A673 (cell line): ENCODE measurements around the gene PEDS1.

Source experiments
- EZH2 ChIP-seq: fragments of 200-600 bp; sonication (generic); IDR thresholded peaks from 2 replicates; pipeline ENCODE4 v1.6.1; 2017; ENCODE audit warnings: borderline replicate concordance, low read depth, mild to moderate bottlenecking, mixed read lengths, antibody characterized with exemption, low read length; ENCODE audit not compliant: poor library complexity, severe bottlenecking
- TF ChIP-seq, protein P1 (sequence below): fragments of 300-800, 200-600 bp; sonication (generic); conservative IDR thresholded peaks from 2 replicates; pipeline ENCODE4 v1.5.1; 2017; ENCODE audit warnings: low read depth, mild to moderate bottlenecking, antibody characterized with exemption, low read length, moderate library complexity, mixed read lengths

DNA sequence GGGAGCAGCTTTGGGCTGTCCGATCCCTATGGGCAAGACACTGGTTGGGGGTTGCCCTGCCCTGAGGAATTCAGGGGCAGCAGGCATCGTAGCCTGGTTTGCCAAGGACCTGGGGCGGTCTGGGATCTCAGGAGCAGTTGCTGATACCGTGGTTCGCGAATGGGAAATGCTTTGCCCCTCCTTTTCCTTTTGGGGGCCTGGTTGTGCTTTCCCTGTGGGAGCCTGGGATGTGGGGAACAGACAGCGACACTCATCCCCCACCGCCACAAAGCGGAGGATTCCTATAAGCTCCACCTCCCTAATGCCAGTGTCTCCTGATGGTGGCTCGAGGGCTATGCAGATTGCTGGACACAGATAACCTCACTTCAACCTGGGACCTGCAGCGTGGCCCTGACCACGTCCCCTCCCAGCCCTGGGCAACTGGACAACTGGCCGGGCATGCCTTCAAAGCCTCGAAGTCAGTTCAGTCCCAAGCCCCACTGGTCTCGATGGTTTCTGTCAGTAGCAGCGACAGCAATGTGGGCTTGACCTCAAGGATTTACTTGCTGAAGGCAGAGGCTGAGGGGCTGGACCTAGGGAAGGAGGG lies 40.4 kb upstream of the PEDS1 start:
- TF ChIP-seq, protein P1, sequence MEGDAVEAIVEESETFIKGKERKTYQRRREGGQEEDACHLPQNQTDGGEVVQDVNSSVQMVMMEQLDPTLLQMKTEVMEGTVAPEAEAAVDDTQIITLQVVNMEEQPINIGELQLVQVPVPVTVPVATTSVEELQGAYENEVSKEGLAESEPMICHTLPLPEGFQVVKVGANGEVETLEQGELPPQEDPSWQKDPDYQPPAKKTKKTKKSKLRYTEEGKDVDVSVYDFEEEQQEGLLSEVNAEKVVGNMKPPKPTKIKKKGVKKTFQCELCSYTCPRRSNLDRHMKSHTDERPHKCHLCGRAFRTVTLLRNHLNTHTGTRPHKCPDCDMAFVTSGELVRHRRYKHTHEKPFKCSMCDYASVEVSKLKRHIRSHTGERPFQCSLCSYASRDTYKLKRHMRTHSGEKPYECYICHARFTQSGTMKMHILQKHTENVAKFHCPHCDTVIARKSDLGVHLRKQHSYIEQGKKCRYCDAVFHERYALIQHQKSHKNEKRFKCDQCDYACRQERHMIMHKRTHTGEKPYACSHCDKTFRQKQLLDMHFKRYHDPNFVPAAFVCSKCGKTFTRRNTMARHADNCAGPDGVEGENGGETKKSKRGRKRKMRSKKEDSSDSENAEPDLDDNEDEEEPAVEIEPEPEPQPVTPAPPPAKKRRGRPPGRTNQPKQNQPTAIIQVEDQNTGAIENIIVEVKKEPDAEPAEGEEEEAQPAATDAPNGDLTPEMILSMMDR: no peak
- TF ChIP-seq EZH2: no peak
